Right forelimb (tissue), 1 donor: ENCODE results near the gene FTSJ1.

ENCODE experiments used
- DNase-seq: peaks from one replicate; pipeline ENCODE4 v3.0.0-alpha.2; 2018

Gene FTSJ1

GRCh38 chrX:48471504-48471903 is 4.5 kb upstream of the FTSJ1 start:
- no peak for DNase-seq

- no peak for DNase-seq
These were observed 3.8 kb upstream of the FTSJ1 start for GRCh38 chrX:48472225-48472624.

GRCh38 chrX:48472851-48473703 is 2.9 kb upstream of the FTSJ1 start:
- no peak for DNase-seq

GRCh38 chrX:48473704-48473990 is 2.4 kb upstream of the FTSJ1 start:
- DNase-seq, result no peak

GRCh38 chrX:48474127-48474526 is 1.9 kb upstream of the FTSJ1 start:
- DNase-seq, result no peak

- no peak for DNase-seq
These were observed 1.4 kb upstream of the FTSJ1 start for GRCh38 chrX:48474581-48474980.

- DNase-seq, result no peak
These were observed 703 bp upstream of the FTSJ1 start for GRCh38 chrX:48475296-48475695.

GRCh38 chrX:48476919-48477318 is 920 bp downstream of the FTSJ1 start:
- no peak for DNase-seq

GRCh38 chrX:48477960-48478755 is 2.2 kb downstream of the FTSJ1 start:
- DNase-seq, result no peak

- no peak for DNase-seq
These were observed 2.8 kb downstream of the FTSJ1 start for GRCh38 chrX:48478806-48479205.

GRCh38 chrX:48480142-48480541 is 4.1 kb downstream of the FTSJ1 start:
- DNase-seq, result no peak

GRCh38 chrX:48480583-48480982 is 4.6 kb downstream of the FTSJ1 start:
- DNase-seq, result no peak

GRCh38 chrX:48482526-48482925 is 6.5 kb downstream of the FTSJ1 start:
- DNase-seq, result no peak

GRCh38 chrX:48487362-48487798 is 11.4 kb downstream of the FTSJ1 start:
- DNase-seq, result no peak

GRCh38 chrX:48488034-48488433 is 12.0 kb downstream of the FTSJ1 start:
- DNase-seq, result no peak

- no peak for DNase-seq
These were observed 13.3 kb downstream of the FTSJ1 start for GRCh38 chrX:48489296-48489695.

GRCh38 chrX:48489892-48490291 is 13.9 kb downstream of the FTSJ1 start:
- no peak for DNase-seq

GRCh38 chrX:48490661-48491060 is 14.7 kb downstream of the FTSJ1 start:
- no peak for DNase-seq

- DNase-seq, result no peak
These were observed 15.8 kb downstream of the FTSJ1 start for GRCh38 chrX:48491809-48492208.

- DNase-seq, result no peak
These were observed 16.4 kb downstream of the FTSJ1 start for GRCh38 chrX:48492293-48492910.

GRCh38 chrX:48493890-48494364 is 17.9 kb downstream of the FTSJ1 start:
- DNase-seq, result no peak

- DNase-seq, result no peak
These were observed 20.7 kb downstream of the FTSJ1 start for GRCh38 chrX:48496660-48497059.

GRCh38 chrX:48497871-48498270 is 21.9 kb downstream of the FTSJ1 start:
- DNase-seq, result no peak

- DNase-seq, result no peak
These were observed 22.4 kb downstream of the FTSJ1 start for GRCh38 chrX:48498374-48498809.
